GM10266 (cell line): Measurements from ENCODE around the gene TRIL.

Source experiments
- DNase-seq: peaks from one replicate; pipeline ENCODE4 v3.0.0; 2012; ENCODE audit errors: extremely low spot score
- TF ChIP-seq, protein P1 (sequence below): IDR thresholded peaks from 2 replicates; pipeline ENCODE4 v1.5.1; 2012; ENCODE audit warnings: mild to moderate bottlenecking, low read depth; ENCODE audit not compliant: control insufficient read depth, insufficient read depth; ENCODE audit errors: missing control alignments

Gene TRIL

DNA sequence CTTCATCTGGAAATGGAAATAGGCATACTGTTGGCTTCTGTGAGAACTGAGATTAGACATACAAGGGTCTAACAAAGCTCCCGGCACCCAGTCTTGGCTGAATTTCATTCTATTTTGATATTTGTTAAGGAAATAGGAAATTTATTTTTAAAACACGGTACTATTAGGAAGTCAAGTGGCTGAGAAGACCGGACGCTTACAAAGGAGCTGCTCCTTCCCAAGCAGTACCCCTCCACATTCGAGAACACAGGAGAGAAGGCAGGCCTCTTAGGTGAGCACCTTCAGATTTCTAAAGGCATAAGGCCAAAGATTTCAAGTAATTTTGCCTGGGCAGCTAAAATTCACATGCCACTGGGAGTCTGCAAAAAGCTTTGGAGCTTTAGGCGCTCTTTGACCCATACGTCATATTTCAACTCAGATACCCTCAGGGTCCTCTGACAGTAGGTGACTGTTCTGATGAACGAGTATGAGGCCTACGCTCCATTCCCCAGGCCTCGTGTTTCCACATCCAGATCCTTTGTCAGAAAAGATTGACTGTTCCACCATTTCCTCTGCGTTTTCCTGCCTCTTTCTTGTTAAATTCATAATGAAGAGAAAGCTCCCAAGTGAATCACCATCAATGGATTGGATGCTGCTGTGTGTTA lies 17.3 kb downstream of the TRIL start:
- no peak for DNase-seq
- TF ChIP-seq, protein P1, sequence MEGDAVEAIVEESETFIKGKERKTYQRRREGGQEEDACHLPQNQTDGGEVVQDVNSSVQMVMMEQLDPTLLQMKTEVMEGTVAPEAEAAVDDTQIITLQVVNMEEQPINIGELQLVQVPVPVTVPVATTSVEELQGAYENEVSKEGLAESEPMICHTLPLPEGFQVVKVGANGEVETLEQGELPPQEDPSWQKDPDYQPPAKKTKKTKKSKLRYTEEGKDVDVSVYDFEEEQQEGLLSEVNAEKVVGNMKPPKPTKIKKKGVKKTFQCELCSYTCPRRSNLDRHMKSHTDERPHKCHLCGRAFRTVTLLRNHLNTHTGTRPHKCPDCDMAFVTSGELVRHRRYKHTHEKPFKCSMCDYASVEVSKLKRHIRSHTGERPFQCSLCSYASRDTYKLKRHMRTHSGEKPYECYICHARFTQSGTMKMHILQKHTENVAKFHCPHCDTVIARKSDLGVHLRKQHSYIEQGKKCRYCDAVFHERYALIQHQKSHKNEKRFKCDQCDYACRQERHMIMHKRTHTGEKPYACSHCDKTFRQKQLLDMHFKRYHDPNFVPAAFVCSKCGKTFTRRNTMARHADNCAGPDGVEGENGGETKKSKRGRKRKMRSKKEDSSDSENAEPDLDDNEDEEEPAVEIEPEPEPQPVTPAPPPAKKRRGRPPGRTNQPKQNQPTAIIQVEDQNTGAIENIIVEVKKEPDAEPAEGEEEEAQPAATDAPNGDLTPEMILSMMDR: no peak

DNA sequence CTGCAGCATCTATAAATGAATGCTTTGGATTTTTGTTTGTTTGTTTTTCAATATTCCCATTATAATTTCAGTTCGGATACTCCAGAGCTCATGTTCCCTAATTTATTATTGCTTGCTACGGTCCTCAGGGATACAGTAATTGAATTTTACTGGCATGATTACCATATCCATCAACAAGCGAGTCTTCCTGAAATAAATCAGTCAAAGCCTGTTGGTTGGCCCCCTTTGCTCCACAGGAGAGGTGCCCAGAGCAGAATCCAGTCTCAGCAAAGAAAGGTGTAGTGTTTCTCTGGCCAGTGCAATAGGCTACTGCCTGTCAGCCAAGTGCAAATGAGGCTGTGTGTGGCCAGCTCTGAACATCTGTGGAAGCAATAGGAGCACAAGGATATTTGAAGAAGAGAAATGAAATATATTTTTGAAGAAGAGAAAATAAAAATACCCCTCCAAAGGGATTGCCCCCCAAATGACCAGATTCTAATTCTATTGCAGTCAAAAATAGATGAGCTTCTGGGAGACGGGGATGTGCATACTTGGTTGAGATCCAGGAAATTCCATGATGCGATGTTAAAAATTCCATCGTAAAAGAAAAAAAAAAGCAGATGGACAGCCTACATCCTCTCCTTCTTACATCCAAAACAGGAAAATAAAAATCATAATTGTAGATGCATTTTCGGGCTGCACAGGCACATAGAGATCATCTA lies 18.1 kb downstream of the TRIL start:
- no peak for DNase-seq
- TF ChIP-seq, protein P1: no peak

DNA sequence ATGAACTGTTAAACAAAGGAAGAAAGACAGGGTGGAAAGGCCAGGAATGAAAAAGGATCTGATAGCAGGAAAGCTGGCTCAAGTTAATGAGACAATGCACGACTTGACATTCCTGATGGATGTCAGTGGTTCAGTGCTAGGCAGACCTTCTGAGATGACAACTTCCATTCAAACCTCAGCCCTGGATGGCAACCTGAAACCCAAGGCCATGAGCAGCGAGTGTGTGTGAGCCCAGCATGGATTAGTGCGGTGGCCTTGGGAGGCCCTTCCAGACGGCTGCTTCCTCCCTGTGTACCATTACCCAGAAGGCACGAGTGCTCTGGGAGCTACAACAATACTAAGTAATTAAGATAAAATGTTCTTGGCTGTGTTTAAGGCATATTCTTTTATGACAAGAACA lies 18.8 kb downstream of the TRIL start:
- TF ChIP-seq, protein P1: no peak
- DNase-seq: no peak

DNA sequence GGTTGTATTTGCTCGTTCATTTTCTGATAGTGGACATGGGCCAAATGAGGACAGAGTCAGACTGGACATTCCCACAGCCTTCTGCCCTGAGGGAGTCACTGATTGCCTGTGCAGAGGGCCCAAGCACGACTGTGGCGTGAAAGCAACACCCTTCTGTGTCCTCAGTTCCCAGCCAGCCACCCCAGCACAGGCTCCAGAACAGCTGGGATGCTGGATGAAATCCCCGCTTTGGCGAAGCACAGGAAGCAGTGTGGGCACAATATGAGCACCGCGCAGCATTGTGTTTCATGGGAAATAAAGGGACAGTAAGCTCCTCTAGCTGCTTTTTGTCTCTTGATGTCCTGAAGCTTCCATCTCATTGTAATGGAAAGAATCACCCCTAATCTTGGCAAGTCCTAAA lies 20.5 kb downstream of the TRIL start:
- TF ChIP-seq, protein P1: no peak
- DNase-seq: no peak

DNA sequence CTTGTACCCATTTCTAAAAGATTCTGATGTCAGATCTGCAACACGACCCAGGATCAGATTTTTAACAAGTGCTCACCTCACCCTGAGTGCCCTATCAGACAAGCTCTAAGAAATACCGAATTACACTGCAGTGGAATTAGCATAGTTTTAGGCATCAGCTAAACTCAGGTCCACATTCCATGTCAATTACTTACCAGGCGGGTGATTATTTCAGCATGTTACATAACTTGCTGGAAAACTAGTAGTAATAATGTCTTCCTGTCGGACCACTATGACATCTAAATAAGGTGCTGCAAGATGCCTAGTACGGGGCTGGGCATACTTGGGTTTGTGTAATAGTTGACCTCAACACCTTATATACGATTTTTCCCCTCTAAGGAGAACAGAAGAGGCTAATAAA lies 21.0 kb downstream of the TRIL start:
- TF ChIP-seq, protein P1: no peak
- no peak for DNase-seq

DNA sequence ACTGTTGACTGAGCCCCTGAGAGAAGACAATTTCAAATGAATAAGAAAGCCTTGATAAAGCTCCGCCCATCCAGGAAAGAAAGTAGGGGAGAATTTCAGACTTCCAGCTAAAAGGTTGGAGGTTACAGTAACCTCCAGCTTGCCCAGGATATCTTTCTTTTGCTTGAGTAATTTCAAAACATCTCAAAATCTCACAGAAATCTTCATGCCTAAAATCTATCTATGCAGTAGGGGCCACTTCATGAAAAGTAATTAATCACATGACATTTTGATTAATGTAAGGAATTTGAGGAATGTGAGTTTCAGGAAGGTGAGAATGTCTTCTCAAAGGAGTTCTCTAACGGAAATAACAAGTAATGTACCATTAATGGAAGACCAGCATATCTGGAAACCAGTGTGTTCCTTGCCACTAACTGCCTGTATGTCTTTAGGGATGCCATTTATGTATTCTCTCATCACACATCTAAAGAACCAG lies 24.2 kb downstream of the TRIL start:
- no peak for DNase-seq
- TF ChIP-seq, protein P1: no peak

DNA sequence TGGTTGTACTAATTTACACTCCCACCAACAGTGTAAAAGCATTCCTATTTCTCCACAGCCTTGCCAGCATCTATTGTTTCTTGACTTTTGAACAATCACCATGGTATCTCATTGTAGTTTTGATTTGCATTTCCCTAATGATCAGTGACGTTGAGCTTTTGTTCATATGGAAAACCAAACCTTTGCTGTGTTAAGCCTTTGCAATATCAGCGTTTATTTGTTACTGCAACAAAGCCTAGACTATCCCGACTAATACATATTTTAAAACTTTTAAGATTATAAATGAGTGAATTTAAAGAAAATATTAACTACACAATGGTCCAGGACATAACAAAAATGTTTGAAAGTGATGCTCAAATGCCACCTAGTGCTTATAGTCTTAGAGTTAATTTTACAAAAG lies 26.6 kb downstream of the TRIL start:
- DNase-seq: no peak
- TF ChIP-seq, protein P1: no peak
